ENCODE results near the gene MGMT.

DNA sequence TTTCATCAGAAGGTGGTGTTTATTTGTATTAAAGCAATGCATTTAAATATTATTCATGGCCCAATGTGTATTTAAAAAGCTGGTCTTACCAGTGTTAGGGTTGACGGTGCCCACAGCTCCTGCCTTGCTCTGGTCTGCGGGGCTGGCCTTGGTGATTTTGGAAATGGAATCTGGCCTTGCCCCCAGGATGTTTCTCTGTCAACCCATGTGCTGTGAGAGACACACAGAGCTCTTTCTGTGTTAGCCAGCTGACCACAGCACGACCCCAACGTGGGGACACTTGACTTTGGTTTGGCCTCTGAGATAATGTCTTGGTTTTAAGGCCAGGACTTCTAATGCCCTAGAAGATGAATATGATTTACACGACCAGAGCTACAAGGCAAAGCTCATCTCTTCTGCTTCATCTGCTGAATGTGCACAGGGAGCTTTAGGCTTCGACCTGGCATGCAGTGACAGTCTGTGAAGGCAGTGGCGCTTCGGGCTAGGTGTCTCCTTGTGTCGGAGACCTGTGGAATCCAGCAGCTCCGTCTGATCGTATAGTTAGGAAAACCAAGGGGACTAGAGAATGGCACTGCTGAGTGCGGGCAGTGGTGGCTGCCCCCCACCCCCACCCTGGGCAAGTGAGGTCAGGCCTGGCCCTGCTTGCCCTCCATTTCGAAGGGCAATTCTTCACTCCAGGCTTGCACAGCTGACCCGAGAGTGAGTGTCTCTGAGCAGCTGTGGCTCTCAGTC is 250.9 kb downstream of the MGMT start:
- TF ChIP-seq, protein P1, sequence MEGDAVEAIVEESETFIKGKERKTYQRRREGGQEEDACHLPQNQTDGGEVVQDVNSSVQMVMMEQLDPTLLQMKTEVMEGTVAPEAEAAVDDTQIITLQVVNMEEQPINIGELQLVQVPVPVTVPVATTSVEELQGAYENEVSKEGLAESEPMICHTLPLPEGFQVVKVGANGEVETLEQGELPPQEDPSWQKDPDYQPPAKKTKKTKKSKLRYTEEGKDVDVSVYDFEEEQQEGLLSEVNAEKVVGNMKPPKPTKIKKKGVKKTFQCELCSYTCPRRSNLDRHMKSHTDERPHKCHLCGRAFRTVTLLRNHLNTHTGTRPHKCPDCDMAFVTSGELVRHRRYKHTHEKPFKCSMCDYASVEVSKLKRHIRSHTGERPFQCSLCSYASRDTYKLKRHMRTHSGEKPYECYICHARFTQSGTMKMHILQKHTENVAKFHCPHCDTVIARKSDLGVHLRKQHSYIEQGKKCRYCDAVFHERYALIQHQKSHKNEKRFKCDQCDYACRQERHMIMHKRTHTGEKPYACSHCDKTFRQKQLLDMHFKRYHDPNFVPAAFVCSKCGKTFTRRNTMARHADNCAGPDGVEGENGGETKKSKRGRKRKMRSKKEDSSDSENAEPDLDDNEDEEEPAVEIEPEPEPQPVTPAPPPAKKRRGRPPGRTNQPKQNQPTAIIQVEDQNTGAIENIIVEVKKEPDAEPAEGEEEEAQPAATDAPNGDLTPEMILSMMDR (IDR thresholded peaks at IDR 0.05; ENCODE audit: borderline replicate concordance, extremely low read depth, low read length, poor library complexity, severe bottlenecking), result no peak
- no peak for TF ChIP-seq EZH2 (IDR thresholded peaks at IDR 0.05; ENCODE audit: borderline replicate concordance, low read depth, low read length, severe bottlenecking)
